Measurements from ENCODE around the gene NEURL1.

GRCh38 chr10:103545366-103545765 lies 51.9 kb downstream of the NEURL1 start:
- TF ChIP-seq CTCF (IDR thresholded peaks at IDR 0.05) (no peak), POLR2A (IDR thresholded peaks at IDR 0.05) (no peak), EP300 (IDR thresholded peaks at IDR 0.05) (no peak)

Data from ovary (tissue), 3 donors.